ENCODE results near the gene PHF19.

DNA sequence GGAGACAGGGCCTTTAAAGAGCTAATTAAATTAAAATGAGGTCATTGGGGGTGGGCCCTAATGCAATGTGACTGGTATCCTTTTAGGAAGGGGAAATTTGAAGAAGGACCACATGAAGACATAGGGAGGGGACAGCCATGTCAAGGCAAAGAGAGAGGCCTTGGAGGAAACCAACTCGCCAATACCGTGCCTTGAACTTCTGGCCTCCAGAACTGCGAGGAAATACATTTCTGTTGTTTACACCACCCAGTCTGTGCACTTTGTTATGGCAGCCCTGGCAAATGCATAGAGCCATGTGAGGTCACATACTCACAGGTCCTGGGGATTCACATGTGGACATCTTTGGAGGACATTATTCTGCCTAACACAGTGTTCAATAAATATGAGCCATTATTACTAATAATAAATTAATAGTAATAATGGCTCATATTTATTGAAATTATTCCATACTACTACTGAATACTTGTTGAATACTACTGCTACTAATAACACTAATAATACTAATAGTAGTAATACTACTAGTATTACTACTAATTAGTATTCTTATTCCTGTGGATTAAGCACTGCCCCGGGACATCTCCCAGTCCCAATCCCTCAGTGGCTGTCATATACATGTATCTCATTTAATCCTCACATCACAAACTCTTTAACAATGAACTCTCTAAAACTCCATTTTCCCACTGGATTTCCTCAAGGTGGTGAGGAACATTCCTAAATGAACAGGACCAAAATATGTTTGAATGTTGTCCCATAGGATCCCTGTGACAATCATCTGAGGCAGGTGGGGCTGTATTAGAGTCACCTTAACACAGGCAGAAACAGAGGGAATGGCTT, 41.2 kb upstream of the PHF19 start:
- TF ChIP-seq EZH2 (IDR thresholded peaks at IDR 0.05; ENCODE audit: low read depth, low read length, severe bottlenecking) (no peak), YY1 (IDR thresholded peaks at IDR 0.05; ENCODE audit: low read depth, low read length) (no peak), POLR2AphosphoS5 (IDR thresholded peaks at IDR 0.05; ENCODE audit: low read depth, low read length) (no peak), RNF2 (IDR thresholded peaks at IDR 0.05; ENCODE audit: borderline replicate concordance, low read depth, low read length, missing control alignments, poor library complexity, severe bottlenecking) (no peak), EGR1 (IDR thresholded peaks at IDR 0.05; ENCODE audit: borderline replicate concordance, low read depth, low read length) (no peak), CHD1 (IDR thresholded peaks at IDR 0.05; ENCODE audit: low read depth, low read length) (no peak)
- TF ChIP-seq, protein P1, sequence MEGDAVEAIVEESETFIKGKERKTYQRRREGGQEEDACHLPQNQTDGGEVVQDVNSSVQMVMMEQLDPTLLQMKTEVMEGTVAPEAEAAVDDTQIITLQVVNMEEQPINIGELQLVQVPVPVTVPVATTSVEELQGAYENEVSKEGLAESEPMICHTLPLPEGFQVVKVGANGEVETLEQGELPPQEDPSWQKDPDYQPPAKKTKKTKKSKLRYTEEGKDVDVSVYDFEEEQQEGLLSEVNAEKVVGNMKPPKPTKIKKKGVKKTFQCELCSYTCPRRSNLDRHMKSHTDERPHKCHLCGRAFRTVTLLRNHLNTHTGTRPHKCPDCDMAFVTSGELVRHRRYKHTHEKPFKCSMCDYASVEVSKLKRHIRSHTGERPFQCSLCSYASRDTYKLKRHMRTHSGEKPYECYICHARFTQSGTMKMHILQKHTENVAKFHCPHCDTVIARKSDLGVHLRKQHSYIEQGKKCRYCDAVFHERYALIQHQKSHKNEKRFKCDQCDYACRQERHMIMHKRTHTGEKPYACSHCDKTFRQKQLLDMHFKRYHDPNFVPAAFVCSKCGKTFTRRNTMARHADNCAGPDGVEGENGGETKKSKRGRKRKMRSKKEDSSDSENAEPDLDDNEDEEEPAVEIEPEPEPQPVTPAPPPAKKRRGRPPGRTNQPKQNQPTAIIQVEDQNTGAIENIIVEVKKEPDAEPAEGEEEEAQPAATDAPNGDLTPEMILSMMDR (IDR thresholded peaks at IDR 0.05; ENCODE audit: control extremely low read depth in 1 of 3, insufficient read depth in 1 of 3, low read depth in 1 of 3, low read length in 3 of 3) = no peak
